Measurements from ENCODE around the gene TTC39B. TPM values are rescaled to one million over a fixed set of nuclear protein-coding genes. Genes with fewer than 3 reads are reported as not detected.

Gene TTC39B
- total RNA-seq, 3 donors from 2014 or later, result 6.2 to 14.8 (median 14.4) TPM

DNA sequence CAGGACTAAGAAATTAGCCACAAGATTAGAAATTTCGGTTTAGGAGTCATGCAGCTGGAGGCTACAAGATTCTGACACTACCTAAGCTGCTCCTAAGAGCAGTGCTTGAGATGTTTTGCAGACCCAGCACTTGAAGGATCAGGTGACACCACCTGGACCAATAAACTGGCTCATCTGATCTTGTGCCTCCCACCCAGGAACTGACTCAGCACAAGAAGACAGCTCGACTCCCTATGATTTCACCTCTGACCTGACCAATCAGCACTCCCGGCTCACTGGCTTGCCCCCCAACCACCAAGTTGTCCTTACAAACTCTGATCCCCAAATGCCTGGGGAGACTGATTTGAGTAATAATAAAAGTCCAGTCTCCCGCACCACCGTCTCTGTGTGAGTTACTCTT lies 170.4 kb downstream of the TTC39B start:
- intact Hi-C loops (cut with DNase I; ENCODE audit: low total_unique reads), result no loop called here
- no peak for DNase-seq (ENCODE audit: low spot score in 2 of 2)
- Histone ChIP-seq H3K27ac (no peak overlapping the region), H3K4me3 (no peak overlapping the region), H3K27me3 (no peaks in the 10 kb centered on the region), H3K9me3 (no peaks in the 10 kb centered on the region), H3K36me3 (no peaks in the 10 kb centered on the region), H3K4me1 (no peaks in the 10 kb centered on the region)
- TF ChIP-seq CTCF (IDR thresholded peaks at IDR 0.05), result no peak
- no peak for TF ChIP-seq POLR2A (IDR thresholded peaks at IDR 0.05)
- no peak for TF ChIP-seq POLR2AphosphoS5 (IDR thresholded peaks at IDR 0.05)

- H3K27ac ChIP-seq, result no peak overlapping the region
- peak; percentile 63 to 83 (median 82) for TF ChIP-seq CTCF (IDR thresholded peaks at IDR 0.05)
- no peak for TF ChIP-seq POLR2AphosphoS5 (IDR thresholded peaks at IDR 0.05)
- TF ChIP-seq POLR2A (IDR thresholded peaks at IDR 0.05), result no peak
- no peaks in the 10 kb centered on the region for H3K36me3 ChIP-seq
- H3K4me3 ChIP-seq, result peak overlapping the region in 2 of 3 donors; percentile 13 to 53
- H3K4me1 ChIP-seq, result no peaks in the 10 kb centered on the region
- intact Hi-C loops (cut with DNase I; ENCODE audit: low total_unique reads), result no loop called here
- no peaks in the 10 kb centered on the region for H3K27me3 ChIP-seq
- peak in 1 of 2 donors; percentile 40 for DNase-seq (ENCODE audit: low spot score in 2 of 2)
- no peaks in the 10 kb centered on the region for H3K9me3 ChIP-seq
Measured at GRCh38 chr9:15135164-15135792, 171.7 kb downstream of the TTC39B start.

DNA sequence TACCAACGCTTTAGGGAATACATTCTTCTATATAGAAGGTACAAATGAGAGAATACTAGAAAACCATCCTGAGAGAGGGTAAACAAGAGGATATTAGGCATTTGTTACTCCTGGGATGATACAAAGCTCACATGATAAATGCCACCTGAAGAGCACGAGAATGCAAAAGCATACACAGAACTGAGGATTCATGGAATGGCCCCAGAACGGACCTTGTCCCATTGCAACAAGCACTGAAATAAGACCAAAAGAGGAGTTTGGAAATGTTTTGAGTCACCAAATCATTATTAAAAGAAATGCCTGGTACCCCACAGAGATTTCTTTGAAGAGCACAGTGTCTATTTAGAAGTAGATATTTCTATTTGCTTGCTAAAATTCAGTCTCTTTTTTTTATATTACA lies 173.5 kb downstream of the TTC39B start:
- H3K4me1 ChIP-seq, result no peaks in the 10 kb centered on the region
- no peak overlapping the region for H3K27ac ChIP-seq
- no peak for DNase-seq (ENCODE audit: low spot score in 2 of 2)
- no peaks in the 10 kb centered on the region for H3K36me3 ChIP-seq
- no peak overlapping the region for H3K4me3 ChIP-seq
- intact Hi-C loops (cut with DNase I; ENCODE audit: low total_unique reads), result no loop called here
- no peaks in the 10 kb centered on the region for H3K9me3 ChIP-seq
- no peaks in the 10 kb centered on the region for H3K27me3 ChIP-seq
- TF ChIP-seq CTCF (IDR thresholded peaks at IDR 0.05) (no peak), POLR2A (IDR thresholded peaks at IDR 0.05) (no peak), POLR2AphosphoS5 (IDR thresholded peaks at IDR 0.05) (no peak)

DNA sequence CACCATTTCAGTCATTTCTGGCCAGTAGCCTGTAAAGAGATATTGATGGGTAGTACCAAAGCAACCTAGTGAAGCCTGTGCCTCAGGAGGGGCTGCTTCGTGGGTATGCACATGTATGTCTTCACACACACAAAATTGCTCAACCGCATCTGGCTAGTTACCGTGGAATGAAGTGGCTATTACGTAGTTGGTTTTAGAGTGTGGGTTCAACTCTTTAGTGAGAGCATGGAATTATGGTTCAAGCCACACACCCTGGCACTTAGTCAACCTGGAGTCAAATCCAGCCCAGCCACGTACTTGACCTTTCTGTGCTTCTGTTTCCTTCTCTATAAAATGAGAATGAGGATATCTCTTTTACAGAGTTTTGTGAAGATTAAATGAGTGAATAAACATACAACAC lies 174.9 kb downstream of the TTC39B start:
- Histone ChIP-seq H3K4me3 (no peak overlapping the region), H3K36me3 (no peaks in the 10 kb centered on the region), H3K27ac (no peak overlapping the region), H3K9me3 (no peaks in the 10 kb centered on the region), H3K4me1 (no peaks in the 10 kb centered on the region), H3K27me3 (no peaks in the 10 kb centered on the region)
- DNase-seq (ENCODE audit: low spot score in 2 of 2), result no peak
- no peak for TF ChIP-seq CTCF (IDR thresholded peaks at IDR 0.05)
- no peak for TF ChIP-seq POLR2AphosphoS5 (IDR thresholded peaks at IDR 0.05)
- no peak for TF ChIP-seq POLR2A (IDR thresholded peaks at IDR 0.05)
- intact Hi-C loops (cut with DNase I; ENCODE audit: low total_unique reads), result no loop called here

DNA sequence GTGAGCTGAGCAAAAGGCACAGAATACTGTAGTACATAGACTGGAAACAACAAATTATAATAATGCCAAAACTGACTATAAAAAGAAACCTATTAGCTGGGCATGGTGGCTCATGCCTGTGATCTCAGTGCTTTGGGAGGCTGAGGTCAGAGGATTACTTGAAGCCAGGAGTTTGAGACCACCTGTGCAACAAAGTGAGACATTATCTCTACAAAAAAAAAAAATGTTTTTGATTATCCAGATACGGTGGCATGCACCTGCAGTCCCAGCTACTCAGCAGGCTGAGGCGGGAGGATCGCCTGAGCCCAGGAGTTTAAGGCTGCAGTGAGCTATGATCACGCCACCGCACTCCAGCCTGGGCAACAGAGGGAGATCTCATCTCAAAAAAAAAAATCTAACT lies 175.9 kb downstream of the TTC39B start:
- Histone ChIP-seq H3K4me3 (no peak overlapping the region), H3K4me1 (no peaks in the 10 kb centered on the region), H3K27ac (no peak overlapping the region), H3K27me3 (no peaks in the 10 kb centered on the region), H3K36me3 (no peaks in the 10 kb centered on the region), H3K9me3 (no peaks in the 10 kb centered on the region)
- DNase-seq (ENCODE audit: low spot score in 2 of 2), result no peak
- TF ChIP-seq CTCF (IDR thresholded peaks at IDR 0.05) (no peak), POLR2AphosphoS5 (IDR thresholded peaks at IDR 0.05) (no peak), POLR2A (IDR thresholded peaks at IDR 0.05) (no peak)
- intact Hi-C loops (cut with DNase I; ENCODE audit: low total_unique reads), result no loop called here
